SK-N-SH (cell line): ENCODE measurements around the gene EMP2.

ENCODE experiments used
- CHD2 ChIP-seq: fragments of 150-350 bp; IDR thresholded peaks from 2 replicates; pipeline ENCODE4 v1.6.1; 2018; ENCODE audit warnings: low read length; ENCODE audit not compliant: partially characterized antibody
- EZH2phosphoT487 ChIP-seq: fragments of 200-600 bp; sonication (generic); IDR thresholded peaks from 2 replicates; pipeline ENCODE4 v1.6.1; 2017; ENCODE audit warnings: low read depth, mixed run types, mild to moderate bottlenecking, antibody characterized with exemption, moderate library complexity, borderline replicate concordance
- FOXM1 ChIP-seq: IDR thresholded peaks from 2 replicates; pipeline ENCODE4 v1.4.0; 2012; ENCODE audit warnings: low read depth, mild to moderate bottlenecking
- MAX ChIP-seq: IDR thresholded peaks from 2 replicates; pipeline ENCODE4 v1.4.0; 2012; ENCODE audit warnings: low read depth
- NFIC ChIP-seq: IDR thresholded peaks from 2 replicates; pipeline ENCODE4 v1.4.0; 2012; ENCODE audit warnings: borderline replicate concordance
- NRF1 ChIP-seq: IDR thresholded peaks from 2 replicates; pipeline ENCODE4 v1.6.1; 2012; ENCODE audit warnings: low read depth, mild to moderate bottlenecking, low read length
- POLR2AphosphoS5 ChIP-seq: IDR thresholded peaks from 2 replicates; pipeline ENCODE4 v1.6.1; 2012; ENCODE audit warnings: low read depth, low read length
- RAD21 ChIP-seq: IDR thresholded peaks from 2 replicates; pipeline ENCODE4 v1.6.1; 2012; ENCODE audit warnings: mild to moderate bottlenecking, low read length
- RFX5 ChIP-seq: IDR thresholded peaks from 2 replicates; pipeline ENCODE4 v1.6.1; 2012; ENCODE audit warnings: mild to moderate bottlenecking, improper control_type of control experiment, low read length
- SIN3A ChIP-seq: IDR thresholded peaks from 2 replicates; pipeline ENCODE4 v1.6.1; 2012; ENCODE audit warnings: low read depth, mild to moderate bottlenecking, low read length, moderate library complexity, borderline replicate concordance
- ZBTB33 ChIP-seq: IDR thresholded peaks from 2 replicates; pipeline ENCODE4 v1.4.0; 2012; ENCODE audit warnings: low read depth, borderline replicate concordance
- TF ChIP-seq, protein P1 (sequence below): fragments of 200-600 bp; sonication (generic); IDR thresholded peaks from 2 replicates; pipeline ENCODE4 v1.6.1; 2017; ENCODE audit warnings: antibody characterized with exemption, mild to moderate bottlenecking, moderate library complexity
- TF ChIP-seq, protein P2 (sequence below): IDR thresholded peaks from 2 replicates; pipeline ENCODE4 v1.6.1; 2012; ENCODE audit warnings: mild to moderate bottlenecking, low read depth, low read length, moderate library complexity

GRCh38 chr16:10620120-10620519 lies 39.7 kb upstream of the EMP2 start:
- TF ChIP-seq EZH2phosphoT487 = no peak
- no peak for TF ChIP-seq MAX
- TF ChIP-seq SIN3A = no peak
- no peak for TF ChIP-seq NRF1
- TF ChIP-seq, protein P1, sequence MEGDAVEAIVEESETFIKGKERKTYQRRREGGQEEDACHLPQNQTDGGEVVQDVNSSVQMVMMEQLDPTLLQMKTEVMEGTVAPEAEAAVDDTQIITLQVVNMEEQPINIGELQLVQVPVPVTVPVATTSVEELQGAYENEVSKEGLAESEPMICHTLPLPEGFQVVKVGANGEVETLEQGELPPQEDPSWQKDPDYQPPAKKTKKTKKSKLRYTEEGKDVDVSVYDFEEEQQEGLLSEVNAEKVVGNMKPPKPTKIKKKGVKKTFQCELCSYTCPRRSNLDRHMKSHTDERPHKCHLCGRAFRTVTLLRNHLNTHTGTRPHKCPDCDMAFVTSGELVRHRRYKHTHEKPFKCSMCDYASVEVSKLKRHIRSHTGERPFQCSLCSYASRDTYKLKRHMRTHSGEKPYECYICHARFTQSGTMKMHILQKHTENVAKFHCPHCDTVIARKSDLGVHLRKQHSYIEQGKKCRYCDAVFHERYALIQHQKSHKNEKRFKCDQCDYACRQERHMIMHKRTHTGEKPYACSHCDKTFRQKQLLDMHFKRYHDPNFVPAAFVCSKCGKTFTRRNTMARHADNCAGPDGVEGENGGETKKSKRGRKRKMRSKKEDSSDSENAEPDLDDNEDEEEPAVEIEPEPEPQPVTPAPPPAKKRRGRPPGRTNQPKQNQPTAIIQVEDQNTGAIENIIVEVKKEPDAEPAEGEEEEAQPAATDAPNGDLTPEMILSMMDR = no peak
- TF ChIP-seq CHD2 = no peak
- TF ChIP-seq POLR2AphosphoS5 = no peak
- TF ChIP-seq ZBTB33 = no peak
- TF ChIP-seq RAD21 = no peak
- TF ChIP-seq RFX5 = no peak
- no peak for TF ChIP-seq NFIC
- TF ChIP-seq FOXM1 = no peak
- TF ChIP-seq, protein P2, sequence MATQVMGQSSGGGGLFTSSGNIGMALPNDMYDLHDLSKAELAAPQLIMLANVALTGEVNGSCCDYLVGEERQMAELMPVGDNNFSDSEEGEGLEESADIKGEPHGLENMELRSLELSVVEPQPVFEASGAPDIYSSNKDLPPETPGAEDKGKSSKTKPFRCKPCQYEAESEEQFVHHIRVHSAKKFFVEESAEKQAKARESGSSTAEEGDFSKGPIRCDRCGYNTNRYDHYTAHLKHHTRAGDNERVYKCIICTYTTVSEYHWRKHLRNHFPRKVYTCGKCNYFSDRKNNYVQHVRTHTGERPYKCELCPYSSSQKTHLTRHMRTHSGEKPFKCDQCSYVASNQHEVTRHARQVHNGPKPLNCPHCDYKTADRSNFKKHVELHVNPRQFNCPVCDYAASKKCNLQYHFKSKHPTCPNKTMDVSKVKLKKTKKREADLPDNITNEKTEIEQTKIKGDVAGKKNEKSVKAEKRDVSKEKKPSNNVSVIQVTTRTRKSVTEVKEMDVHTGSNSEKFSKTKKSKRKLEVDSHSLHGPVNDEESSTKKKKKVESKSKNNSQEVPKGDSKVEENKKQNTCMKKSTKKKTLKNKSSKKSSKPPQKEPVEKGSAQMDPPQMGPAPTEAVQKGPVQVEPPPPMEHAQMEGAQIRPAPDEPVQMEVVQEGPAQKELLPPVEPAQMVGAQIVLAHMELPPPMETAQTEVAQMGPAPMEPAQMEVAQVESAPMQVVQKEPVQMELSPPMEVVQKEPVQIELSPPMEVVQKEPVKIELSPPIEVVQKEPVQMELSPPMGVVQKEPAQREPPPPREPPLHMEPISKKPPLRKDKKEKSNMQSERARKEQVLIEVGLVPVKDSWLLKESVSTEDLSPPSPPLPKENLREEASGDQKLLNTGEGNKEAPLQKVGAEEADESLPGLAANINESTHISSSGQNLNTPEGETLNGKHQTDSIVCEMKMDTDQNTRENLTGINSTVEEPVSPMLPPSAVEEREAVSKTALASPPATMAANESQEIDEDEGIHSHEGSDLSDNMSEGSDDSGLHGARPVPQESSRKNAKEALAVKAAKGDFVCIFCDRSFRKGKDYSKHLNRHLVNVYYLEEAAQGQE = no peak
